GM18511 (cell line): Measurements from ENCODE around the gene CCDC14.
"Not testable (repeated sequence)": the region's sequence is repeated elsewhere in the genome, so short reads cannot be mapped to it uniquely, and the experiment has no call there.

ENCODE experiments used
- ATAC-seq: cut with Tn5 transposase; IDR thresholded peaks from one replicate; pipeline ENCODE4 v1.9.1; 2021; ENCODE audit warnings: mild to moderate bottlenecking, moderate library complexity; ENCODE audit not compliant: unreplicated experiment

The CCDC14 gene

GRCh38 chr3:123909785-123910184, 51.2 kb downstream of the CCDC14 start:
- no peak for ATAC-seq

GRCh38 chr3:123907720-123908119, 53.3 kb downstream of the CCDC14 start:
- no peak for ATAC-seq

GRCh38 chr3:123899300-123899865, 61.6 kb downstream of the CCDC14 start:
- no peak for ATAC-seq

GRCh38 chr3:123893012-123893411, 68.0 kb downstream of the CCDC14 start:
- ATAC-seq = no peak

GRCh38 chr3:123892195-123892594, 68.8 kb downstream of the CCDC14 start:
- no peak for ATAC-seq

- ATAC-seq = not testable (repeated sequence)
Observed at GRCh38 chr3:123890991-123891390, 70.0 kb downstream of the CCDC14 start.

- ATAC-seq = not testable (repeated sequence)
Observed at GRCh38 chr3:123890162-123890561, 70.9 kb downstream of the CCDC14 start.

- no peak for ATAC-seq
Observed at GRCh38 chr3:123884993-123885392, 76.0 kb downstream of the CCDC14 start.

GRCh38 chr3:123884203-123884831, 76.7 kb downstream of the CCDC14 start, which contains the start of gene MYLK:
TSS of gene MYLK (minus strand) at chr3:123884332. CDS start at chr3:123793841, 90,491 bp downstream.
- peak; percentile 77 for ATAC-seq

GRCh38 chr3:123883701-123884202, 77.3 kb downstream of the CCDC14 start:
- ATAC-seq = no peak

GRCh38 chr3:123883111-123883510, 77.9 kb downstream of the CCDC14 start:
- no peak for ATAC-seq

GRCh38 chr3:123881771-123882170, 79.3 kb downstream of the CCDC14 start:
- ATAC-seq = no peak

- ATAC-seq = no peak
Observed at GRCh38 chr3:123880998-123881561, 79.9 kb downstream of the CCDC14 start.

- no peak for ATAC-seq
Observed at GRCh38 chr3:123878807-123879206, 82.2 kb downstream of the CCDC14 start.

- ATAC-seq = no peak
Observed at GRCh38 chr3:123877965-123878364, 83.1 kb downstream of the CCDC14 start.

- no peak for ATAC-seq
Observed at GRCh38 chr3:123877466-123877865, 83.6 kb downstream of the CCDC14 start.

- no peak for ATAC-seq
Observed at GRCh38 chr3:123876858-123877257, 84.2 kb downstream of the CCDC14 start.

- ATAC-seq = no peak
Observed at GRCh38 chr3:123872621-123873020, 88.4 kb downstream of the CCDC14 start.

GRCh38 chr3:123871946-123872345, 89.1 kb downstream of the CCDC14 start:
- ATAC-seq = no peak

GRCh38 chr3:123870033-123870432, 91.0 kb downstream of the CCDC14 start:
- ATAC-seq = no peak

GRCh38 chr3:123869165-123869564, 91.9 kb downstream of the CCDC14 start:
- ATAC-seq = no peak

- no peak for ATAC-seq
Observed at GRCh38 chr3:123864706-123865105, 96.3 kb downstream of the CCDC14 start.
